Hepatocyte (in vitro differentiated cells): Measurements from ENCODE around the gene NOX5.

ENCODE experiments used
- EZH2 ChIP-seq: fragments of 200-600 bp; sonication (generic); IDR thresholded peaks from 2 replicates; pipeline ENCODE4 v1.6.1; 2016; ENCODE audit warnings: antibody characterized with exemption, mild to moderate bottlenecking, borderline replicate concordance
- TF ChIP-seq, protein P1 (sequence below): fragments of 200-600 bp; sonication (generic); IDR thresholded peaks from 2 replicates; pipeline ENCODE4 v1.5.1; 2016; ENCODE audit warnings: antibody characterized with exemption, mild to moderate bottlenecking; ENCODE audit not compliant: poor library complexity

DNA sequence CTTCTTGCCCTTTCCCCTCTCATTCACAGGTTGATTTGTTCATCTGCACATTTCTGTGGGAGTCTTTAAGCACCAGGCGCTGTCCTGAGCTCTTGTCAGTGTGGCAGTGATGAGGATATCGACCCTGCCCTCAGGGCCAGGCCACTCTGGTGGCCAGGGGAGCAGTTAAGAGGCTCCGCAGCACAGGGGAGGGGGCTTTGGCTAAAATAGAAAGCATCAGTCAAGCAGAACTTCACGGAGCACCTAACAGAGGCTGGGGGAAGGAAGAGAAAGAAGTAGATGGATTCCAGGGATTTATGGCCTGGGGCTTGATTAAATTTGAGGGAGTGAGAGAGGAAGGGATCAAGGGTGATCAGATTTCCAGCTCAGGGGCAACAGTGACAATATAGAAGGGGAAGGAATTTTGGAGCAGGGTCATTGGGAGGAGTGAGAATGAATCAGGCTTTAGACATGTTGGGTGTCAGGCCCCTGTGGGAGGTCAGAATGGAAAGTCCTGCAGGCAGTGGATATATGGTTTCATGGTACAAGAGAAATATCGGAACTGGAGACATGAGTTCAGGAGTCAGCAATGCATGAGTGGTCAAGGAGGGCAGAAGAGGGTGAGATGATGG lies 73.0 kb downstream of the NOX5 start:
- TF ChIP-seq, protein P1, sequence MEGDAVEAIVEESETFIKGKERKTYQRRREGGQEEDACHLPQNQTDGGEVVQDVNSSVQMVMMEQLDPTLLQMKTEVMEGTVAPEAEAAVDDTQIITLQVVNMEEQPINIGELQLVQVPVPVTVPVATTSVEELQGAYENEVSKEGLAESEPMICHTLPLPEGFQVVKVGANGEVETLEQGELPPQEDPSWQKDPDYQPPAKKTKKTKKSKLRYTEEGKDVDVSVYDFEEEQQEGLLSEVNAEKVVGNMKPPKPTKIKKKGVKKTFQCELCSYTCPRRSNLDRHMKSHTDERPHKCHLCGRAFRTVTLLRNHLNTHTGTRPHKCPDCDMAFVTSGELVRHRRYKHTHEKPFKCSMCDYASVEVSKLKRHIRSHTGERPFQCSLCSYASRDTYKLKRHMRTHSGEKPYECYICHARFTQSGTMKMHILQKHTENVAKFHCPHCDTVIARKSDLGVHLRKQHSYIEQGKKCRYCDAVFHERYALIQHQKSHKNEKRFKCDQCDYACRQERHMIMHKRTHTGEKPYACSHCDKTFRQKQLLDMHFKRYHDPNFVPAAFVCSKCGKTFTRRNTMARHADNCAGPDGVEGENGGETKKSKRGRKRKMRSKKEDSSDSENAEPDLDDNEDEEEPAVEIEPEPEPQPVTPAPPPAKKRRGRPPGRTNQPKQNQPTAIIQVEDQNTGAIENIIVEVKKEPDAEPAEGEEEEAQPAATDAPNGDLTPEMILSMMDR: no peak
- no peak for TF ChIP-seq EZH2
